ENCODE measurements around the gene AKAP5.

- TF ChIP-seq TAF1 (IDR thresholded peaks at IDR 0.05; ENCODE audit: low read depth) (no peak), FOXM1 (IDR thresholded peaks at IDR 0.05; ENCODE audit: borderline replicate concordance, low read depth) (no peak), CEBPB (IDR thresholded peaks at IDR 0.05) (no peak), EP300 (IDR thresholded peaks at IDR 0.05; ENCODE audit: borderline replicate concordance) (no peak), REST (IDR thresholded peaks at IDR 0.05; ENCODE audit: low read depth) (no peak), NFIC (IDR thresholded peaks at IDR 0.05) (no peak)
- TF ChIP-seq, protein P1, sequence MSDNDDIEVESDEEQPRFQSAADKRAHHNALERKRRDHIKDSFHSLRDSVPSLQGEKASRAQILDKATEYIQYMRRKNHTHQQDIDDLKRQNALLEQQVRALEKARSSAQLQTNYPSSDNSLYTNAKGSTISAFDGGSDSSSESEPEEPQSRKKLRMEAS (IDR thresholded peaks at IDR 0.05), result no peak
Measured at GRCh38 chr14:64421166-64421565, 44.1 kb upstream of the AKAP5 start.

Data from Ishikawa (cell line).